ENCODE data around the gene TIMP2.
"Not testable (repeated sequence)": the region's sequence is repeated elsewhere in the genome, so short reads cannot be mapped to it uniquely, and the experiment has no call there.

Gene TIMP2

GRCh38 chr17:78905541-78905940 lies 19.6 kb downstream of the TIMP2 start:
- DNase-seq (ENCODE audit: low read depth): no peak

GRCh38 chr17:78905116-78905515 lies 20.1 kb downstream of the TIMP2 start:
- DNase-seq (ENCODE audit: low read depth): no peak

GRCh38 chr17:78904371-78904770 lies 20.8 kb downstream of the TIMP2 start:
- no peak for DNase-seq (ENCODE audit: low read depth)

GRCh38 chr17:78903101-78903779 lies 21.9 kb downstream of the TIMP2 start, which contains the start of gene CEP295NL:
Gene CEP295NL, minus strand, starts transcription at chr17:78903201. Its CDS starts 1,373 bp downstream, at chr17:78901828.
- DNase-seq (ENCODE audit: low read depth): no peak

- not testable (repeated sequence) for DNase-seq (ENCODE audit: low read depth)
Observed at GRCh38 chr17:78902231-78902630, 23.0 kb downstream of the TIMP2 start.

- DNase-seq (ENCODE audit: low read depth): no peak
Observed at GRCh38 chr17:78901806-78902205, 23.4 kb downstream of the TIMP2 start.

- DNase-seq (ENCODE audit: low read depth): no peak
Observed at GRCh38 chr17:78900816-78901215, 24.4 kb downstream of the TIMP2 start.

GRCh38 chr17:78899361-78900260 lies 25.6 kb downstream of the TIMP2 start:
- no peak for DNase-seq (ENCODE audit: low read depth)

GRCh38 chr17:78898947-78899346 lies 26.2 kb downstream of the TIMP2 start:
- DNase-seq (ENCODE audit: low read depth): no peak

GRCh38 chr17:78898075-78898836 lies 26.9 kb downstream of the TIMP2 start:
- DNase-seq (ENCODE audit: low read depth): no peak

GRCh38 chr17:78897664-78898047 lies 27.5 kb downstream of the TIMP2 start:
- DNase-seq (ENCODE audit: low read depth): no peak

- DNase-seq (ENCODE audit: low read depth): no peak
Observed at GRCh38 chr17:78896834-78897663, 28.1 kb downstream of the TIMP2 start.

GRCh38 chr17:78896091-78896833 lies 28.9 kb downstream of the TIMP2 start:
- no peak for DNase-seq (ENCODE audit: low read depth)

- DNase-seq (ENCODE audit: low read depth): no peak
Observed at GRCh38 chr17:78895322-78895721, 29.9 kb downstream of the TIMP2 start.

- no peak for DNase-seq (ENCODE audit: low read depth)
Observed at GRCh38 chr17:78893684-78894083, 31.5 kb downstream of the TIMP2 start.

GRCh38 chr17:78892936-78893379 lies 32.2 kb downstream of the TIMP2 start:
- no peak for DNase-seq (ENCODE audit: low read depth)

- no peak for DNase-seq (ENCODE audit: low read depth)
Observed at GRCh38 chr17:78892520-78892919, 32.7 kb downstream of the TIMP2 start.

- no peak for DNase-seq (ENCODE audit: low read depth)
Observed at GRCh38 chr17:78892062-78892456, 33.1 kb downstream of the TIMP2 start.

GRCh38 chr17:78891406-78892061 lies 33.7 kb downstream of the TIMP2 start:
- no peak for DNase-seq (ENCODE audit: low read depth)

GRCh38 chr17:78890498-78890897 lies 34.7 kb downstream of the TIMP2 start:
- peak; percentile 22 for DNase-seq (ENCODE audit: low read depth)

Data from activated T-cell treated with anti-CD3 and anti-CD28 coated beads for 1 hour (primary cell).